MG63 (cell line): ENCODE data around the gene CYSRT1. TPM values are rescaled to one million over a fixed set of nuclear protein-coding genes. Genes with fewer than 3 reads are reported as not detected.

Experiments
- DNase-seq: peaks from one replicate; pipeline ENCODE4 v3.0.0-alpha.2; 2020
- H3K27me3 ChIP-seq: fragments of 250-450 bp; sonication (Bioruptor Pico); 2 replicates; pipeline ENCODE4 v1.5.1; 2020; ENCODE audit warnings: mild to moderate bottlenecking, moderate library complexity
- H3K36me3 ChIP-seq: fragments of 250-450 bp; sonication (Bioruptor Pico); 2 replicates; pipeline ENCODE4 v1.5.1; 2020; ENCODE audit warnings: mild to moderate bottlenecking, moderate library complexity
- H3K4me3 ChIP-seq: fragments of 250-450 bp; sonication (Bioruptor Pico); 2 replicates; pipeline ENCODE4 v1.5.1; 2020; ENCODE audit warnings: mild to moderate bottlenecking, moderate library complexity
- H3K9me3 ChIP-seq: fragments of 250-450 bp; sonication (Bioruptor Pico); 2 replicates; pipeline ENCODE4 v1.5.1; 2020; ENCODE audit warnings: mild to moderate bottlenecking, moderate library complexity
- total RNA-seq: library from RNA; depleted of rRNA; stranded (reverse); fragments of >200 nt; shearing (Covaris generic); gene quantifications from 2 replicates; pipeline ENCODE4 v1.2.3, GENCODE V29; 2014; ENCODE audit warnings: low replicate concordance

The CYSRT1 gene
- total RNA-seq, 1 experiment from 2014 or later = 0.89 TPM

- no peak for DNase-seq
- H3K36me3 ChIP-seq = peaks cover 4% of the 10 kb centered on the region
- H3K27me3 ChIP-seq = no peaks in the 10 kb centered on the region
- no peaks in the 10 kb centered on the region for H3K9me3 ChIP-seq
- H3K4me3 ChIP-seq = peak overlapping the region; percentile 30
These were observed 25.4 kb upstream of the CYSRT1 start for GRCh38 chr9:137199411-137200121.

- Histone ChIP-seq H3K4me3 (peak within 1 kb of the TSS; percentile 59), H3K9me3 (no peaks in the 10 kb centered on the region), H3K27me3 (no peaks in the 10 kb centered on the region), H3K36me3 (peaks cover 4% of the 10 kb centered on the region)
- peak; percentile 99 for DNase-seq
These were observed 24.4 kb upstream of the CYSRT1 start, which contains the start of gene TPRN for GRCh38 chr9:137200311-137201204. TPRN (minus strand) TSS chr9:137200741; CDS start chr9:137200711, 30 bp downstream.

GRCh38 chr9:137201205-137201868 is 23.6 kb upstream of the CYSRT1 start:
- Histone ChIP-seq H3K4me3 (peak overlapping the region; percentile 59), H3K9me3 (no peaks in the 10 kb centered on the region), H3K27me3 (no peaks in the 10 kb centered on the region), H3K36me3 (peaks cover 4% of the 10 kb centered on the region)
- DNase-seq = no peak

GRCh38 chr9:137202966-137203365 is 22.0 kb upstream of the CYSRT1 start:
- no peaks in the 10 kb centered on the region for H3K27me3 ChIP-seq
- DNase-seq = no peak
- H3K9me3 ChIP-seq = no peaks in the 10 kb centered on the region
- H3K36me3 ChIP-seq = peaks cover 17% of the 10 kb centered on the region
- no peak overlapping the region for H3K4me3 ChIP-seq

GRCh38 chr9:137204731-137205125 is 20.2 kb upstream of the CYSRT1 start:
- H3K4me3 ChIP-seq = peak overlapping the region; percentile 82
- DNase-seq = no peak

GRCh38 chr9:137205126-137206069 is 19.6 kb upstream of the CYSRT1 start, which contains the start of the genes NDOR1 and TMEM203:
NDOR1 (plus strand) TSS chr9:137205700; CDS start chr9:137205778, 78 bp downstream.
TMEM203 (minus strand) TSS chr9:137205648; CDS start chr9:137205414, 234 bp downstream.
- peak; percentile 90 for DNase-seq
- Histone ChIP-seq H3K36me3 (peaks cover 17% of the 10 kb centered on the region), H3K4me3 (peak within 1 kb of the TSS; percentile 82), H3K9me3 (no peaks in the 10 kb centered on the region), H3K27me3 (no peaks in the 10 kb centered on the region)

More at GRCh38 chr9:137204731-137205125, 20.2 kb upstream of the CYSRT1 start:
- Histone ChIP-seq H3K9me3 (no peaks in the 10 kb centered on the region), H3K27me3 (no peaks in the 10 kb centered on the region), H3K36me3 (peaks cover 17% of the 10 kb centered on the region)

- DNase-seq = no peak
- no peaks in the 10 kb centered on the region for H3K9me3 ChIP-seq
- peak overlapping the region; percentile 82 for H3K4me3 ChIP-seq
- H3K27me3 ChIP-seq = no peaks in the 10 kb centered on the region
- H3K36me3 ChIP-seq = peaks cover 17% of the 10 kb centered on the region
These were observed 18.4 kb upstream of the CYSRT1 start for GRCh38 chr9:137206602-137207001.

- Histone ChIP-seq H3K9me3 (no peaks in the 10 kb centered on the region), H3K27me3 (no peaks in the 10 kb centered on the region), H3K4me3 (no peak overlapping the region), H3K36me3 (peaks cover 13% of the 10 kb centered on the region)
- no peak for DNase-seq
These were observed 13.4 kb upstream of the CYSRT1 start for GRCh38 chr9:137211532-137211931.

- Histone ChIP-seq H3K27me3 (no peaks in the 10 kb centered on the region), H3K4me3 (no peak overlapping the region), H3K9me3 (no peaks in the 10 kb centered on the region), H3K36me3 (peaks cover 5% of the 10 kb centered on the region)
- DNase-seq = no peak
These were observed 12.5 kb upstream of the CYSRT1 start for GRCh38 chr9:137212520-137212919.

GRCh38 chr9:137213160-137214060 is 11.6 kb upstream of the CYSRT1 start:
- no peak for DNase-seq
- Histone ChIP-seq H3K4me3 (no peak overlapping the region), H3K27me3 (no peaks in the 10 kb centered on the region), H3K36me3 (peaks cover 2% of the 10 kb centered on the region; the same call in 1 of the 2 replicates), H3K9me3 (no peaks in the 10 kb centered on the region)

- no peaks in the 10 kb centered on the region for H3K9me3 ChIP-seq
- H3K27me3 ChIP-seq = no peaks in the 10 kb centered on the region
- H3K4me3 ChIP-seq = no peak overlapping the region
- no peak for DNase-seq
- H3K36me3 ChIP-seq = peaks cover 2% of the 10 kb centered on the region; the same call in 1 of the 2 replicates
These were observed 10.4 kb upstream of the CYSRT1 start for GRCh38 chr9:137214620-137215019.

- DNase-seq = no peak
- H3K9me3 ChIP-seq = no peaks in the 10 kb centered on the region
- no peaks in the 10 kb centered on the region for H3K27me3 ChIP-seq
- H3K36me3 ChIP-seq = peaks cover 2% of the 10 kb centered on the region; the same call in 1 of the 2 replicates
- no peak overlapping the region for H3K4me3 ChIP-seq
These were observed 9.6 kb upstream of the CYSRT1 start for GRCh38 chr9:137215196-137215986.

- no peak for DNase-seq
- H3K4me3 ChIP-seq = no peak overlapping the region
- no peaks in the 10 kb centered on the region for H3K9me3 ChIP-seq
- no peaks in the 10 kb centered on the region for H3K27me3 ChIP-seq
- H3K36me3 ChIP-seq = peaks cover 2% of the 10 kb centered on the region; the same call in 1 of the 2 replicates
These were observed 8.6 kb upstream of the CYSRT1 start for GRCh38 chr9:137216188-137216965.
